GM12878 (cell line): ENCODE results near the gene TMEM168. TPM values are rescaled to one million over a fixed set of nuclear protein-coding genes. Genes with fewer than 3 reads are reported as not detected.
A peak's percentile ranks its signal among the peaks of the same experiment; 100 is the strongest.

Experiments used
- ATAC-seq: fragments of 200-7000 bp; cut with Tn5 transposase; 3 replicates; pipeline ENCODE4 v1.9.1; 2020; ENCODE audit warnings: mild to moderate bottlenecking, moderate library complexity
- BruUV-seq: library from RNA; stranded (reverse); fragments of 400-500 nt; replicated peaks from 2 replicates; lab custom pipeline; 2021; lab: Mats Ljungman, UMichigan
- CTCF ChIA-PET: fragments of 300-600 bp; sonication (Branson Sonifier 250); formaldehyde crosslinking; extraction: SDS; loops from one replicate; lab custom pipeline; 2021; ENCODE audit warnings: inconsistent platforms; lab: Yijun Ruan, JAX
- POLR2A ChIA-PET: fragments of 350-600 bp; formaldehyde crosslinking; extraction: SDS; loops from one replicate; lab custom pipeline; 2021; ENCODE audit warnings: inconsistent platforms; lab: Charles Lee
- RAD21 ChIA-PET: fragments of 300-600 bp; sonication (Branson Sonifier 250); formaldehyde crosslinking; loops from one replicate; lab custom pipeline; 2023; ENCODE audit warnings: antibody characterized with exemption; ENCODE audit not compliant: unreplicated experiment; lab: Charles Lee
- SMC1A ChIA-PET: fragments of 300-600 bp; sonication (Branson Sonifier 250); formaldehyde crosslinking; loops from one replicate; lab custom pipeline; 2023; ENCODE audit not compliant: unreplicated experiment, uncharacterized antibody; lab: Charles Lee
- DNase-seq: peaks from one replicate; pipeline ENCODE4 v3.0.0-alpha.2; 2011; ENCODE audit warnings: low read depth, low spot score
- FAIRE-seq: peaks from 3 replicates; lab custom pipeline; 2011; peaks lifted over from hg19 to GRCh38; lab: Jason Lieb, UNC
- H2AFZ ChIP-seq: 2 replicates; pipeline ENCODE4 v1.6.0; 2011; ENCODE audit warnings: low read depth, low read length, control low read depth; ENCODE audit not compliant: control insufficient read depth
- H3K27ac ChIP-seq: 2 replicates; pipeline ENCODE4 v1.5.1; 2011; ENCODE audit warnings: control low read depth; ENCODE audit not compliant: control insufficient read depth, insufficient read depth
- H3K27me3 ChIP-seq, 2 experiments: replicated peaks in 1 of 2; 2 replicates each; pipeline versions ENCODE4 v1.6.0 to v1.6.1; 2011; ENCODE audit warnings: low read length in 1 of 2; ENCODE audit not compliant: control insufficient read depth in 2 of 2, insufficient read depth in 2 of 2
- H3K36me3 ChIP-seq, 2 experiments: 2 replicates each; pipeline ENCODE4 v1.5.1; 2011; ENCODE audit warnings: low read length in 1 of 2; ENCODE audit not compliant: control insufficient read depth in 2 of 2, insufficient read depth in 2 of 2
- H3K4me1 ChIP-seq: 2 replicates; pipeline ENCODE4 v1.6.1; 2011; ENCODE audit warnings: mild to moderate bottlenecking, low read length, moderate library complexity, mixed read lengths; ENCODE audit not compliant: control insufficient read depth, insufficient read depth
- H3K4me2 ChIP-seq: 2 replicates; pipeline ENCODE4 v1.6.0; 2011; ENCODE audit warnings: control low read depth; ENCODE audit not compliant: control insufficient read depth, insufficient read depth
- H3K4me3 ChIP-seq: fragments of 200-600 bp; sonication (generic); 2 replicates; pipeline ENCODE4 v1.5.1; 2016
- H3K79me2 ChIP-seq: 2 replicates; pipeline ENCODE4 v1.6.0; 2011; ENCODE audit warnings: low read length; ENCODE audit not compliant: control insufficient read depth, insufficient read depth
- H3K9ac ChIP-seq: 2 replicates; pipeline ENCODE4 v1.8.0; 2011; ENCODE audit warnings: low read length, control low read depth, mixed read lengths; ENCODE audit not compliant: control insufficient read depth, insufficient read depth
- H3K9me3 ChIP-seq: replicated peaks from 3 replicates; pipeline ENCODE4 v1.5.1; 2011; ENCODE audit warnings: mild to moderate bottlenecking, low read length; ENCODE audit not compliant: control insufficient read depth, insufficient read depth
- H4K20me1 ChIP-seq: 2 replicates; pipeline ENCODE4 v1.6.0; 2011; ENCODE audit not compliant: control insufficient read depth, insufficient read depth
- EZH2 ChIP-seq: IDR thresholded peaks from 2 replicates; pipeline ENCODE4 v1.6.1; 2012; ENCODE audit warnings: low read depth, mild to moderate bottlenecking, control low read depth, inconsistent platforms, low read length, borderline replicate concordance; ENCODE audit not compliant: control insufficient read depth
- FOXM1 ChIP-seq: IDR thresholded peaks from 2 replicates; pipeline ENCODE4 v1.6.1; 2012; ENCODE audit warnings: low read depth, mild to moderate bottlenecking, inconsistent platforms, low read length, moderate library complexity
- HDAC2 ChIP-seq: fragments of 200-600 bp; sonication (generic); IDR thresholded peaks from 2 replicates; pipeline ENCODE4 v1.6.1; 2017
- NBN ChIP-seq: fragments of 450-650 bp; IDR thresholded peaks from 2 replicates; pipeline ENCODE4 v1.6.1; 2016
- POU2F2 ChIP-seq: IDR thresholded peaks from 3 replicates; pipeline ENCODE4 v1.6.1; 2011; ENCODE audit warnings: low read depth, mild to moderate bottlenecking, low read length, borderline replicate concordance
- RB1 ChIP-seq: fragments of 450-650 bp; formaldehyde crosslinking; IDR thresholded peaks from 2 replicates; pipeline ENCODE4 v1.6.1; 2017; ENCODE audit warnings: mild to moderate bottlenecking, borderline replicate concordance
- RBBP5 ChIP-seq: fragments of 200-600 bp; sonication (generic); conservative IDR thresholded peaks from 2 replicates; pipeline ENCODE4 v1.6.1; 2016
- SIX5 ChIP-seq: IDR thresholded peaks from 2 replicates; pipeline ENCODE4 v1.6.1; 2011; ENCODE audit warnings: mild to moderate bottlenecking, low read depth, low read length, moderate library complexity; ENCODE audit not compliant: severe bottlenecking
- SREBF1 ChIP-seq: IDR thresholded peaks from 2 replicates; pipeline ENCODE4 v1.6.1; 2012; ENCODE audit warnings: mild to moderate bottlenecking, low read length
- SUPT20H ChIP-seq: IDR thresholded peaks from 2 replicates; pipeline ENCODE4 v1.6.1; 2011; ENCODE audit warnings: low read depth, mild to moderate bottlenecking, low read length, moderate library complexity, borderline replicate concordance; ENCODE audit not compliant: control insufficient read depth
- TCF12 ChIP-seq: IDR thresholded peaks from 2 replicates; pipeline ENCODE4 v1.6.1; 2011; ENCODE audit warnings: low read depth, mild to moderate bottlenecking, low read length
- WGBS: methylation state at CpG from one replicate; pipeline ENCODE4 v1.1.6; 2016; ENCODE audit warnings: low lambda C conversion rate; ENCODE audit not compliant: insufficient replicate concordance, insufficient coverage; ENCODE audit errors: missing lambda C conversion rate; 5-methylcytosine and 5-hydroxymethylcytosine counted together
- in situ Hi-C: fragments of 300-500 bp; cut with MboI; formaldehyde crosslinking; loops from 9 replicates; pipeline ENCODE4 v1.14.3; 2018; ENCODE audit warnings: mixed read lengths
- intact Hi-C: fragments of 100-400 bp; cut with micrococcal nuclease; formaldehyde crosslinking; loops from one replicate; pipeline ENCODE4 v1.14.2; 2022; ENCODE audit not compliant: unreplicated experiment
- polyA plus RNA-seq, 11 experiments: library from polyadenylated mRNA; depleted of rRNA in 4 of 11; unstranded in 6 of 11; stranded (reverse) in 5 of 11; fragments of >200 nt; fragmentation: Nextera tagmentation in 4 of 11; fragmentation: Illumina TruSeq in 1 of 11; extraction: Ambion mirVana in 4 of 11; extraction: Trizol in 1 of 11; gene quantifications; 1 replicate in 1 of 11; 2 replicates in 10 of 11; pipeline versions ENCODE4 v1.2.1 to v1.2.3, GENCODE V29; 2011 to 2016; ENCODE audit warnings: inconsistent platforms in 2 of 11, missing spikeins in 2 of 11, low read depth in 1 of 11
- total RNA-seq, 4 experiments: library from RNA; depleted of rRNA in 3 of 4; stranded (reverse); fragments of >200 nt in 3 of 4; fragmentation: Illumina TruSeq in 1 of 4; extraction: Trizol in 1 of 4; gene quantifications; 2 replicates each; pipeline versions ENCODE4 v1.2.1 to v1.2.3, GENCODE V29; 2013 to 2021
- TF ChIP-seq, protein P1 (sequence below): fragments of 450-650 bp; formaldehyde crosslinking; IDR thresholded peaks from 2 replicates; pipeline ENCODE4 v1.4.0; 2020; ENCODE audit warnings: mild to moderate bottlenecking, moderate library complexity

The TMEM168 gene
- total and polyA plus RNA-seq, 10 of the 15 experiments (the other 5 are each of a cell fraction or from before 2014, with no cell fraction given): 9.1 to 44.2 (median 19.8) TPM

- no peak for TF ChIP-seq TCF12
- TF ChIP-seq RB1: no peak
- no peak for TF ChIP-seq POU2F2
Observed at GRCh38 chr7:112789453-112789816, 758 bp downstream of the TMEM168 start (continued).

GRCh38 chr7:112788778-112789343 is 1.3 kb downstream of the TMEM168 start:
- BruUV-seq: no TSS peak
- no peaks in the 10 kb centered on the region for H3K36me3 ChIP-seq
- RAD21 ChIA-PET: interaction anchor here (1.1 kb wide), 1 partner anchor 15 kb away, joined by 7 read pairs; no protein-coding TSS in a partner anchor
- peaks cover 7% of the 10 kb centered on the region; the same call in 1 of the 2 replicates for H3K4me1 ChIP-seq
- no peak for TF ChIP-seq NBN
- TF ChIP-seq HDAC2: no peak
- TF ChIP-seq RBBP5: no peak
- TF ChIP-seq, protein P1, sequence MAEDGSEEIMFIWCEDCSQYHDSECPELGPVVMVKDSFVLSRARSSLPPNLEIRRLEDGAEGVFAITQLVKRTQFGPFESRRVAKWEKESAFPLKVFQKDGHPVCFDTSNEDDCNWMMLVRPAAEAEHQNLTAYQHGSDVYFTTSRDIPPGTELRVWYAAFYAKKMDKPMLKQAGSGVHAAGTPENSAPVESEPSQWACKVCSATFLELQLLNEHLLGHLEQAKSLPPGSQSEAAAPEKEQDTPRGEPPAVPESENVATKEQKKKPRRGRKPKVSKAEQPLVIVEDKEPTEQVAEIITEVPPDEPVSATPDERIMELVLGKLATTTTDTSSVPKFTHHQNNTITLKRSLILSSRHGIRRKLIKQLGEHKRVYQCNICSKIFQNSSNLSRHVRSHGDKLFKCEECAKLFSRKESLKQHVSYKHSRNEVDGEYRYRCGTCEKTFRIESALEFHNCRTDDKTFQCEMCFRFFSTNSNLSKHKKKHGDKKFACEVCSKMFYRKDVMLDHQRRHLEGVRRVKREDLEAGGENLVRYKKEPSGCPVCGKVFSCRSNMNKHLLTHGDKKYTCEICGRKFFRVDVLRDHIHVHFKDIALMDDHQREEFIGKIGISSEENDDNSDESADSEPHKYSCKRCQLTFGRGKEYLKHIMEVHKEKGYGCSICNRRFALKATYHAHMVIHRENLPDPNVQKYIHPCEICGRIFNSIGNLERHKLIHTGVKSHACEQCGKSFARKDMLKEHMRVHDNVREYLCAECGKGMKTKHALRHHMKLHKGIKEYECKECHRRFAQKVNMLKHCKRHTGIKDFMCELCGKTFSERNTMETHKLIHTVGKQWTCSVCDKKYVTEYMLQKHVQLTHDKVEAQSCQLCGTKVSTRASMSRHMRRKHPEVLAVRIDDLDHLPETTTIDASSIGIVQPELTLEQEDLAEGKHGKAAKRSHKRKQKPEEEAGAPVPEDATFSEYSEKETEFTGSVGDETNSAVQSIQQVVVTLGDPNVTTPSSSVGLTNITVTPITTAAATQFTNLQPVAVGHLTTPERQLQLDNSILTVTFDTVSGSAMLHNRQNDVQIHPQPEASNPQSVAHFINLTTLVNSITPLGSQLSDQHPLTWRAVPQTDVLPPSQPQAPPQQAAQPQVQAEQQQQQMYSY (CRISPR knock-in tag): no peak
- no peak for TF ChIP-seq FOXM1
- no peak for TF ChIP-seq SUPT20H
- no peak for TF ChIP-seq SIX5
- TF ChIP-seq EZH2: no peak
- no peak for TF ChIP-seq SREBF1
- ATAC-seq: no peak
- peaks cover 27% of the 10 kb centered on the region for H3K79me2 ChIP-seq
- no peaks in the 10 kb centered on the region for H3K9me3 ChIP-seq
- no peak for DNase-seq
- intact Hi-C loops (no loop called here), in situ Hi-C loops (loop anchor here (10.0 kb wide), 1 partner anchor 324 kb away; no protein-coding TSS in a partner anchor)
- H3K9ac ChIP-seq: peak overlapping the region; percentile 76
- CTCF ChIA-PET: no interaction called here
- H3K4me3 ChIP-seq: peak overlapping the region; percentile 85
- WGBS: 95% methylated on average over 3 of the region's 3 CpGs
- SMC1A ChIA-PET: interaction anchor here (3.7 kb wide), 1 partner anchor 9 kb away, joined by 14 read pairs; no protein-coding TSS in a partner anchor
- FAIRE-seq: no peak
- no peaks in the 10 kb centered on the region for H3K27me3 ChIP-seq
- peak overlapping the region; percentile 94; the same call in 1 of the 2 replicates for H3K27ac ChIP-seq
- peak overlapping the region; percentile 93 for H3K4me2 ChIP-seq
- no peak overlapping the region; the same call in 1 of the 2 replicates for H2AFZ ChIP-seq
- POLR2A ChIA-PET: interaction anchor here (1.0 to 1.9 kb wide), 2 partner anchors 9 to 148 kb away, joined by 4 read pairs; no protein-coding TSS in a partner anchor
- no peaks in the 10 kb centered on the region for H4K20me1 ChIP-seq
